NCI-H2107 (cell line): ENCODE data around the gene FA2H.
"Not testable (repeated sequence)": the region's sequence is repeated elsewhere in the genome, so short reads cannot be mapped to it uniquely, and the experiment has no call there.

ENCODE experiments used
- DNase-seq: peaks from one replicate; lab custom pipeline; 2025; lab: John Stamatoyannopoulos, UW

FA2H gene

GRCh38 chr16:74770831-74771526 is 3.6 kb downstream of the FA2H start:
- no peak for DNase-seq

GRCh38 chr16:74769586-74770190 is 4.9 kb downstream of the FA2H start:
- DNase-seq = no peak

- DNase-seq = no peak
Measured at GRCh38 chr16:74768239-74768638, 6.4 kb downstream of the FA2H start.

GRCh38 chr16:74767749-74768148 is 6.9 kb downstream of the FA2H start:
- no peak for DNase-seq

- no peak for DNase-seq
Measured at GRCh38 chr16:74766729-74767128, 7.9 kb downstream of the FA2H start.

GRCh38 chr16:74764184-74764583 is 10.4 kb downstream of the FA2H start:
- DNase-seq = not testable (repeated sequence)

GRCh38 chr16:74761665-74762064 is 13.0 kb downstream of the FA2H start:
- no peak for DNase-seq

- DNase-seq = no peak
Measured at GRCh38 chr16:74760007-74760767, 14.4 kb downstream of the FA2H start.

GRCh38 chr16:74759564-74759963 is 15.1 kb downstream of the FA2H start:
- DNase-seq = no peak

GRCh38 chr16:74758801-74759200 is 15.8 kb downstream of the FA2H start:
- no peak for DNase-seq

GRCh38 chr16:74757349-74757748 is 17.3 kb downstream of the FA2H start:
- no peak for DNase-seq

GRCh38 chr16:74756203-74756602 is 18.4 kb downstream of the FA2H start:
- no peak for DNase-seq

GRCh38 chr16:74753180-74753579 is 21.4 kb downstream of the FA2H start:
- DNase-seq = no peak

GRCh38 chr16:74752756-74753155 is 21.9 kb downstream of the FA2H start:
- no peak for DNase-seq

GRCh38 chr16:74752258-74752657 is 22.4 kb downstream of the FA2H start:
- no peak for DNase-seq

GRCh38 chr16:74751658-74752057 is 23.0 kb downstream of the FA2H start:
- DNase-seq = no peak

- DNase-seq = no peak
Measured at GRCh38 chr16:74749291-74750055, 25.1 kb downstream of the FA2H start.

- DNase-seq = no peak
Measured at GRCh38 chr16:74748616-74749026, 26.0 kb downstream of the FA2H start.

GRCh38 chr16:74747716-74748615 is 26.7 kb downstream of the FA2H start:
- DNase-seq = no peak

GRCh38 chr16:74745926-74746325 is 28.7 kb downstream of the FA2H start:
- DNase-seq = no peak

- no peak for DNase-seq
Measured at GRCh38 chr16:74745109-74745615, 29.5 kb downstream of the FA2H start.
